GM19452 (cell line): ENCODE measurements around the gene KLF1.
"Not testable (repeated sequence)": the region's sequence is repeated elsewhere in the genome, so short reads cannot be mapped to it uniquely, and the experiment has no call there.

ENCODE experiments used
- ATAC-seq: cut with Tn5 transposase; IDR thresholded peaks from one replicate; pipeline ENCODE4 v1.9.1; 2021; ENCODE audit not compliant: unreplicated experiment

Gene KLF1

GRCh38 chr19:12891553-12892021, 4.6 kb upstream of the KLF1 start:
- no peak for ATAC-seq

GRCh38 chr19:12890787-12891552, 4.0 kb upstream of the KLF1 start, which contains the start of gene GCDH:
Gene GCDH, plus strand, starts transcription at chr19:12891160. Its CDS starts 145 bp downstream, at chr19:12891305.
- peak; percentile 94 for ATAC-seq

- ATAC-seq: not testable (repeated sequence)
These were observed 3.3 kb upstream of the KLF1 start for GRCh38 chr19:12890299-12890786.

- ATAC-seq: no peak
These were observed 1.1 kb upstream of the KLF1 start for GRCh38 chr19:12888006-12888603.

GRCh38 chr19:12886651-12886968, 391 bp downstream of the KLF1 start:
- ATAC-seq: no peak

GRCh38 chr19:12885749-12886650, 1.0 kb downstream of the KLF1 start:
- ATAC-seq: no peak

GRCh38 chr19:12884926-12885748, 1.9 kb downstream of the KLF1 start:
- ATAC-seq: no peak

- no peak for ATAC-seq
These were observed 2.4 kb downstream of the KLF1 start for GRCh38 chr19:12884627-12884925.

GRCh38 chr19:12884202-12884601, 2.8 kb downstream of the KLF1 start:
- ATAC-seq: no peak

GRCh38 chr19:12882589-12882988, 4.4 kb downstream of the KLF1 start:
- ATAC-seq: no peak

- ATAC-seq: peak; percentile 81
These were observed 5.7 kb downstream of the KLF1 start, which contains the start of gene DNASE2 for GRCh38 chr19:12881172-12881808. Gene DNASE2, minus strand, starts transcription at chr19:12881449. Its CDS starts 74 bp downstream, at chr19:12881375.

GRCh38 chr19:12880551-12881171, 6.3 kb downstream of the KLF1 start:
- ATAC-seq: peak; percentile 9

- ATAC-seq: no peak
These were observed 11.9 kb downstream of the KLF1 start for GRCh38 chr19:12875086-12875485.

GRCh38 chr19:12873891-12874745, 12.9 kb downstream of the KLF1 start:
- no peak for ATAC-seq

GRCh38 chr19:12872941-12873890, 13.8 kb downstream of the KLF1 start:
- ATAC-seq: no peak

- no peak for ATAC-seq
These were observed 14.7 kb downstream of the KLF1 start for GRCh38 chr19:12872255-12872654.

- no peak for ATAC-seq
These were observed 15.3 kb downstream of the KLF1 start for GRCh38 chr19:12871681-12872080.
